Naive thymus-derived CD8-positive, alpha-beta T cell (primary cell): ENCODE results near the gene C22orf31. TPM values are rescaled to one million over a fixed set of nuclear protein-coding genes. Genes with fewer than 3 reads are reported as not detected.
A peak's percentile ranks its signal among the peaks of the same experiment; 100 is the strongest.

Experiments used
- ATAC-seq, 2 donors: fragments of 150-1000 bp; cut with Tn5 transposase in 1 of 2; sonication (Bioruptor Pico), chemical (Tn5 transposase) in 1 of 2; 1 replicate in 1 of 2; 2 replicates in 1 of 2; pipeline ENCODE4 v1.10.0; 2021; ENCODE audit warnings: mild to moderate bottlenecking in 2 of 2, moderate library complexity in 2 of 2
- POLR2A ChIA-PET: fragments of 350-600 bp; sonication (Branson Sonifier 250); formaldehyde crosslinking; loops from one replicate; lab custom pipeline; 2021; ENCODE audit warnings: antibody characterized with exemption; lab: Charles Lee
- DNase-seq, 10 donors: peaks; one replicate each; pipeline versions ENCODE4 v3.0.0 to v3.0.0-alpha.2; 2020 to 2022
- H3K27ac Mint-ChIP-seq, 10 donors: one replicate each; pipeline ENCODE4 v1.8.0; 2020 to 2022; ENCODE audit warnings: mild to moderate bottlenecking in 10 of 10, mixed read lengths in 10 of 10, moderate library complexity in 4 of 10, inconsistent platforms in 1 of 10
- H3K27me3 Mint-ChIP-seq, 5 donors: one replicate each; pipeline ENCODE4 v1.8.0; 2021 to 2022; ENCODE audit warnings: mixed read lengths in 5 of 5
- H3K36me3 Mint-ChIP-seq, 3 donors: one replicate each; pipeline ENCODE4 v1.8.0; 2020 to 2022; ENCODE audit warnings: mixed read lengths in 3 of 3, mild to moderate bottlenecking in 2 of 3, inconsistent platforms in 1 of 3
- H3K4me1 Mint-ChIP-seq, 4 donors: one replicate each; pipeline ENCODE4 v1.8.0; 2021 to 2022; ENCODE audit warnings: mixed read lengths in 4 of 4
- H3K4me3 Mint-ChIP-seq, 10 donors: one replicate each; pipeline ENCODE4 v1.8.0; 2020 to 2022; ENCODE audit warnings: mild to moderate bottlenecking in 10 of 10, mixed read lengths in 10 of 10, moderate library complexity in 6 of 10, inconsistent platforms in 1 of 10
- H3K9me3 Mint-ChIP-seq, 9 donors: one replicate each; pipeline ENCODE4 v1.8.0; 2020 to 2022; ENCODE audit warnings: mixed read lengths in 9 of 9, mild to moderate bottlenecking in 3 of 9, inconsistent platforms in 1 of 9, moderate library complexity in 1 of 9
- polyA plus RNA-seq, 3 donors: library from polyadenylated mRNA; unstranded; fragments of 300-500 nt; fragmentation: Illumina TruSeq; gene quantifications; one replicate each; pipeline ENCODE4 v1.2.3, GENCODE V29; 2021
- total RNA-seq, 8 experiments: library from RNA in 2 of 8; stranded (reverse) in 2 of 8; gene quantifications; one replicate each; pipeline ENCODE4 v1.2.3 and lab custom pipeline; 2021 to 2026

C22orf31 gene
- total and polyA plus RNA-seq, 5 experiments from 2014 or later: not detected

GRCh38 chr22:29078036-29078868 is 16.6 kb upstream of the C22orf31 start:
- peaks cover 27 to 66% (median 47%) of the 10 kb centered on the region in 5 donors for H3K27me3 Mint-ChIP-seq
- peaks cover 0 to 2% (median 0%) of the 10 kb centered on the region in 9 donors for H3K9me3 Mint-ChIP-seq
- POLR2A ChIA-PET: no interaction called here
- H3K36me3 Mint-ChIP-seq: no peaks in the 10 kb centered on the region
- no peak for DNase-seq
- peaks cover 4 to 19% (median 7%) of the 10 kb centered on the region in 4 donors for H3K4me1 Mint-ChIP-seq
- H3K4me3 Mint-ChIP-seq: no peak overlapping the region
- no peak overlapping the region for H3K27ac Mint-ChIP-seq
- no peak for ATAC-seq

- Mint-ChIP-seq H3K4me1 (peaks cover 12 to 29% (median 23%) of the 10 kb centered on the region in 4 donors), H3K9me3 (peaks cover 0 to 2% (median 0%) of the 10 kb centered on the region in 9 donors), H3K4me3 (peak overlapping the region; percentile 37 to 84 (median 68)), H3K27me3 (peaks cover 32 to 64% (median 59%) of the 10 kb centered on the region in 5 donors), H3K27ac (no peak overlapping the region), H3K36me3 (no peaks in the 10 kb centered on the region)
- ATAC-seq (no peak), DNase-seq (no peak)
- POLR2A ChIA-PET: no interaction called here
Observed at GRCh38 chr22:29074276-29074772, 12.7 kb upstream of the C22orf31 start.

- Mint-ChIP-seq H3K27ac (no peak overlapping the region), H3K9me3 (peaks cover 0 to 2% (median 0%) of the 10 kb centered on the region in 9 donors)
Observed at GRCh38 chr22:29073618-29074275, 12.1 kb upstream of the C22orf31 start.

GRCh38 chr22:29072979-29073617 is 11.5 kb upstream of the C22orf31 start, which contains the start of gene KREMEN1:
KREMEN1 (plus strand) TSS chr22:29073035; CDS start chr22:29073131, 96 bp downstream.
- POLR2A ChIA-PET: no interaction called here
- H3K27ac Mint-ChIP-seq: peak within 1 kb of the TSS in 4 of 10 donors; percentile 24 to 37 (median 30)
- DNase-seq (peak in 1 of 10 donors; percentile 4), ATAC-seq (peak in 1 of 2 donors; percentile 2)
- H3K27me3 Mint-ChIP-seq: peaks cover 28 to 54% (median 52%) of the 10 kb centered on the region in 5 donors
- peaks cover 12 to 29% (median 21%) of the 10 kb centered on the region in 4 donors for H3K4me1 Mint-ChIP-seq
- H3K9me3 Mint-ChIP-seq: peaks cover 0 to 2% (median 0%) of the 10 kb centered on the region in 9 donors
- no peaks in the 10 kb centered on the region for H3K36me3 Mint-ChIP-seq
- peak within 1 kb of the TSS; percentile 70 to 86 (median 80) for H3K4me3 Mint-ChIP-seq

More at GRCh38 chr22:29073618-29074275, 12.1 kb upstream of the C22orf31 start:
- peak overlapping the region; percentile 39 to 84 (median 68) for H3K4me3 Mint-ChIP-seq
- H3K4me1 Mint-ChIP-seq: peaks cover 12 to 29% (median 21%) of the 10 kb centered on the region in 4 donors
- ATAC-seq: peak in 1 of 2 donors; percentile 14
- POLR2A ChIA-PET: no interaction called here
- H3K27me3 Mint-ChIP-seq: peaks cover 30 to 58% (median 57%) of the 10 kb centered on the region in 5 donors
- DNase-seq: peak in 5 of 10 donors; percentile 6 to 19 (median 16)
- H3K36me3 Mint-ChIP-seq: no peaks in the 10 kb centered on the region

GRCh38 chr22:29072193-29072978 is 10.8 kb upstream of the C22orf31 start:
- peaks cover 28 to 50% (median 48%) of the 10 kb centered on the region in 5 donors for H3K27me3 Mint-ChIP-seq

GRCh38 chr22:29071261-29072045 is 9.8 kb upstream of the C22orf31 start:
- ATAC-seq (peak; percentile 21 to 31), DNase-seq (peak in 6 of 10 donors; percentile 6 to 36 (median 24))
- peak overlapping the region in 4 of 10 donors; percentile 11 to 57 (median 24) for H3K27ac Mint-ChIP-seq
- H3K36me3 Mint-ChIP-seq: no peaks in the 10 kb centered on the region
- peaks cover 25 to 50% (median 41%) of the 10 kb centered on the region in 5 donors for H3K27me3 Mint-ChIP-seq
- H3K4me1 Mint-ChIP-seq: peaks cover 14 to 29% (median 24%) of the 10 kb centered on the region in 4 donors
- H3K4me3 Mint-ChIP-seq: peak overlapping the region; percentile 70 to 86 (median 80)
- POLR2A ChIA-PET: no interaction called here
- H3K9me3 Mint-ChIP-seq: peaks cover 0 to 2% (median 0%) of the 10 kb centered on the region in 9 donors

More at GRCh38 chr22:29072193-29072978, 10.8 kb upstream of the C22orf31 start:
- H3K4me3 Mint-ChIP-seq: peak overlapping the region; percentile 70 to 86 (median 80)
- H3K4me1 Mint-ChIP-seq: peaks cover 12 to 29% (median 21%) of the 10 kb centered on the region in 4 donors
- H3K36me3 Mint-ChIP-seq: no peaks in the 10 kb centered on the region
- H3K27ac Mint-ChIP-seq: peak overlapping the region in 3 of 10 donors; percentile 24 to 37 (median 36)
- peaks cover 0 to 2% (median 0%) of the 10 kb centered on the region in 9 donors for H3K9me3 Mint-ChIP-seq
- DNase-seq (peak; percentile 70 to 87 (median 81)), ATAC-seq (peak; percentile 87 to 95)
- POLR2A ChIA-PET: no interaction called here

GRCh38 chr22:29070490-29070889 is 8.9 kb upstream of the C22orf31 start:
- Mint-ChIP-seq H3K27me3 (peaks cover 20 to 45% (median 31%) of the 10 kb centered on the region in 5 donors), H3K36me3 (no peaks in the 10 kb centered on the region), H3K27ac (peak overlapping the region in 1 of 10 donors; percentile 43), H3K4me1 (peaks cover 19 to 37% (median 32%) of the 10 kb centered on the region in 4 donors), H3K4me3 (peak overlapping the region in 8 of 10 donors; percentile 59 to 85 (median 78)), H3K9me3 (peaks cover 0 to 2% (median 0%) of the 10 kb centered on the region in 9 donors)
- ATAC-seq: no peak
- POLR2A ChIA-PET: no interaction called here
- no peak for DNase-seq

GRCh38 chr22:29069463-29069862 is 7.8 kb upstream of the C22orf31 start:
- peaks cover 20 to 42% (median 35%) of the 10 kb centered on the region in 4 donors for H3K4me1 Mint-ChIP-seq
- H3K27ac Mint-ChIP-seq: peak overlapping the region in 1 of 10 donors; percentile 32
- H3K9me3 Mint-ChIP-seq: peaks cover 0 to 1% (median 0%) of the 10 kb centered on the region in 9 donors
- H3K27me3 Mint-ChIP-seq: peaks cover 11 to 38% (median 21%) of the 10 kb centered on the region in 5 donors
- DNase-seq (no peak), ATAC-seq (no peak)
- POLR2A ChIA-PET: no interaction called here
- H3K4me3 Mint-ChIP-seq: peak overlapping the region in 1 of 10 donors; percentile 52
- no peaks in the 10 kb centered on the region for H3K36me3 Mint-ChIP-seq

- H3K4me1 Mint-ChIP-seq: peaks cover 9 to 19% (median 13%) of the 10 kb centered on the region in 4 donors
- POLR2A ChIA-PET: no interaction called here
- H3K27me3 Mint-ChIP-seq: peaks cover 5 to 41% (median 12%) of the 10 kb centered on the region in 5 donors
- ATAC-seq: peak; percentile 44 to 49
- no peaks in the 10 kb centered on the region for H3K9me3 Mint-ChIP-seq
- no peak overlapping the region for H3K27ac Mint-ChIP-seq
- H3K36me3 Mint-ChIP-seq: no peaks in the 10 kb centered on the region
- peak overlapping the region in 2 of 10 donors; percentile 15 to 54 for H3K4me3 Mint-ChIP-seq
- peak in 2 of 10 donors; percentile 13 to 28 for DNase-seq
Observed at GRCh38 chr22:29065468-29066190, 4.0 kb upstream of the C22orf31 start.

- peaks cover 11 to 43% (median 19%) of the 10 kb centered on the region in 5 donors for H3K27me3 Mint-ChIP-seq
- DNase-seq (no peak), ATAC-seq (no peak)
- no peak overlapping the region for H3K27ac Mint-ChIP-seq
- H3K36me3 Mint-ChIP-seq: no peaks in the 10 kb centered on the region
- peaks cover 9 to 19% (median 12%) of the 10 kb centered on the region in 4 donors for H3K4me1 Mint-ChIP-seq
- H3K4me3 Mint-ChIP-seq: no peak overlapping the region
- POLR2A ChIA-PET: no interaction called here
- no peaks in the 10 kb centered on the region for H3K9me3 Mint-ChIP-seq
Observed at GRCh38 chr22:29062286-29062821, 723 bp upstream of the C22orf31 start.
